ENCODE data around the gene RIT2.
"Not testable (repeated sequence)": the region's sequence is repeated elsewhere in the genome, so short reads cannot be mapped to it uniquely, and the experiment has no call there.

The RIT2 gene

DNA sequence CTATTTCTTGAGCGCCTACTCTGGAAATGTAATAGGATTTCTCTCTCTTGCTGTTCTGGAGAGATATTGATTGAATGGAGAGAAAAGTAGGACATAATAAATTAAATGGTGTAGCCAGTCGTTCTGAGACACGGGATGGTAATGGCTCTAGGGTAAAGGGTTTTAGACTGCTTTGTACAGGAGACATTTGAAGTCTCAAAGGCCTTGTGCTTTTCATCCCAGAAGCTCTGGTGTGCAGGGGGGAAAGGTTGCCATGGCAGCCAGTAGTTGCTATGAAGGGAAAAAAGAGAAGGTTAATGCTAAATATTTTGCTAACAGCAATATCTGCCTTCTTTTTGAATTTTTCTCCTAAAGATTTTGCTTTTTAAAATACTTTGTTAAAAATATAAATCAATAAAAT lies 359.3 kb downstream of the RIT2 start:
- no peak for DNase-seq (ENCODE audit: low read depth)

DNA sequence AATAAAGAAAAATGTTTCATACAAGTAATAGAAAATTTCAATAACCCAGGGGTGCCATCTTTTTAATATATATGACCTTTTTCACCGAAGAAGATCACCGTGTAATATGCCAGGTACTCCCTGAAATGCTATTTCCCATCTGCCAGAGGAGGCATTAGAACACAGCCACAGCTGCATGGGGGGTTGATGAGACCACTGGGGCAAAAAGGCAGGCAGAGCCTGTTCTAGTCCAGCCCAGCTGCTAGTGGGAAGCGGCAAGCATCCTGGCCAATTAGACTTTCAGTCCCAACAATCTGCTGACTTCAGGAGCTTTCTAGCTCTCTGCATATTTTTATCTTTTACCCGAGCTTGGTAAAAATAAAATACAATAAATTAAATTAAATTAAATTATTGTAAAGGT lies 362.6 kb downstream of the RIT2 start:
- no peak for DNase-seq (ENCODE audit: low read depth)

DNA sequence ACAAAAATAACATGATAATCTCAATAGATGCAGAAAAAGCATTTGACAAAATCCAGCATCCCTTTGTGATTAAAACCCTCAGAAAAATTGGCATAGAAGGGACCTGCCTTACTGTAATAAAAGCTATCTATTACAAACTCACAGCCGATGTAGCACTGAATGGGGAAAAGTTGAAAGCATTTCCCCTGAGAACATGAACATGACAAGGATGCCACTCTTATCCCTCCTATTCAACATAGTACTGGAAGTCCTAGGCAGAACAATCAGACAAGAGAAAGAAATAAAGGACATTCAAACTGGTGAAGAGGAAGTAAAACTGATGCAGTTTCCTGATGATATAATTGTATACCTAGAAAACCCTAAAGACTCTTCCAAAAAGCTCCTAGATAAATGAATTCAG lies 368.7 kb downstream of the RIT2 start:
- DNase-seq (ENCODE audit: low read depth), result no peak

DNA sequence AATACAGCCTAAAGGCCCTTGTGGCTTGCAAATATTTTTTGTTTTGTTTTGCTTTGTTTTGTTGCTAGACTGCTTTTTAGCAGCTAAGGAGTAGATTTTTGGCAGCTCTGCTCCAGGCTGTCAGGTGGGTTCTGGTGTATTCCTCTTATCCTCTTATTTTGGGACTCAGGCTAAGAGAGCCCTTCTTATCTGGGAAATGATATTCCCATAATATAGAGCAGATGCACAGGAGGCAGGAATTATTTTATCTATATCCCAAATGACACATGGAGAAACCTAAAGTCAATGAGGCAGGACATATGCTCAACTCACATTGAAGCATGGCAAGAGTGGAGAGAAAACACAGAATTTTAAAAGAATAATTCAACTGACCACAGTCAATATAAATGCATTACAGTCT lies 369.6 kb downstream of the RIT2 start:
- DNase-seq (ENCODE audit: low read depth), result no peak

DNA sequence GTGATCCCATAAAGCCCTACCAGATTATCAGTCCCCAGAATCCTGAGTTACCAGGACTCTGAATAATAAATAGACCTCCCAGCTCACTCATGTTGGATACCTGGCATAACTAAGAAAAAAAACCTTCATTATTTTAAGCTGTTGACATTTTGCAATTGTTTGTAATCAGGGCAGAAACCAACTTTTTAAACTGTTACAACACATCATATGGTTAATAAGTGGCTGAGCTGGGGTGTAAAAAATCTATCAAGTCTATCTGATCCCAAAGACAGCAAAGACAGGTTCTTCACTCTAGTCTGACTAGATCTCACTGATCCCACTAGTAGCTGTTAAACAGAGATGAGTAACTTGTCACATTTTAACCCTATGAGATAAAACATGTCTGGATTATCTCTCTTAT lies 370.3 kb downstream of the RIT2 start:
- DNase-seq (ENCODE audit: low read depth), result no peak

DNA sequence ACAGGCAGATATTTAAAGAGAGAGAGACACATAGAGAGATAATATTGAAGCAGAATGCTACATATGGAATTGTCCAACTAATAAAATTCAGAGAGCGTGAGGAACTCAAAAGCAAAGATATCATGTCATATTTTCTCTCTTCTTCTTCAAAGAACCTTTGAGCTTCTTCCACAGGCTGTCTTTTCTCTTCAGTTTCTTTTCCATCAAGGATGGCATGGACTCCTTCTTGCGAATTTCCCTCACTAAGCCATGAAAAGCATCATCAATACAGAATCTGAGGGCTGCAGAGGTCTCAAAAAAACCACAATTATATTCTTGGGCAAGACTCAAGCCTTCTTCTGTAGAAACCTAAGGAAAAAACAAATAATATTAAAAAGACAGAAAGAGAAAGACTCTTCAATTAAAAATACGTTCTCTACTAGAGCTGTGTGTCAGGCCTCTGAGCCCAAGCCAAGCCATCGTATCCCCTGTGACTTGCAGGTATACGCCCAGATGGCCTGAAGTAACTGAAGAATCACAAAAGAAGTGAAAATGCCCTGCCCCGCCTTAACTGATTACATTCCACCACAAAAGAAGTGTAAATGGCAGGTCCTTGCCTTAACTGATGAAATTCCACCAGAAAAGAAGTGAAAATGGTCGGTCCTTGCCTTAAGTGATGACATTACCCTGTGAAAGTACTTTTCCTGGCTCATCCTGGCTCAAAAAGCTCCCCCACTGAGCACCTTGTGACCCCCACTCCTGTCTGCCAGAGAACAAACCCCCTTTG lies 371.9 kb downstream of the RIT2 start:
- no peak for DNase-seq (ENCODE audit: low read depth)

DNA sequence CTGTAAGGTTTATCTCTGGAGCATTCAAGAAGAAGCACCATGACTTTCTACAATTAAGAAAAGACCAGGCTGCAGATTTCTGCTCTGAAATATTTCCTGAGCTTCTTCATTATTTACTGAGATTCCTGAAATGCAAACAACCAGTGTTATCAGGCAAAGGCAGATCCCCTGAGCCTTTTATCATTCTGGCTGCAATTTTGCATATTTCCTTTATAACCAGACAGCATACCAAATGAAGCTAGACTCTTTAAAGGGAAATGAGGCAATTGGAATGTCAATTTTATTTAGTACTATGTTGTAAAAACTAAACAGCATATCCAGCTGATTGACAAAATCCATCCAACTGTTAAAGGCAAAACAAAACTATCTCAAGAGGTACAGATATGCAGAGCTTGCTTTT lies 372.5 kb downstream of the RIT2 start:
- no peak for DNase-seq (ENCODE audit: low read depth)

DNA sequence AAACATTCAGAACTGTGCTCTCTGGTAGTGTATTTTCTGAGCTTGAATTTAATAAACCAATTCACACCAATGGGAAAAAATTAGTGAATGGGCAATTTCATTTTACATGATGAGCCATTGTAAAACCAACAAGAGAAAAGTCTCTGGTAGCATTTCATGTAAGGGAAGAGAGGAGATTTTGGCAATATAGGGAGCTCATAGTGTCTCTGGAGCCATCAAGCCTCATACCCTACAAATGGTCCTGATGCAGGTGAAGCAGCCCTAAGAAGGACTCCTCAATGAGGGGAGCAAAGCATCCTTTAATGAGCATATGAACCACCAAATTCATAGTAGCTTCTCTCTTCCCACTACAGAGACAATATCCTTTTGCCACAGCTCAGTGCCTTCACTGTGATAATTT lies 373.0 kb downstream of the RIT2 start:
- DNase-seq (ENCODE audit: low read depth), result no peak

DNA sequence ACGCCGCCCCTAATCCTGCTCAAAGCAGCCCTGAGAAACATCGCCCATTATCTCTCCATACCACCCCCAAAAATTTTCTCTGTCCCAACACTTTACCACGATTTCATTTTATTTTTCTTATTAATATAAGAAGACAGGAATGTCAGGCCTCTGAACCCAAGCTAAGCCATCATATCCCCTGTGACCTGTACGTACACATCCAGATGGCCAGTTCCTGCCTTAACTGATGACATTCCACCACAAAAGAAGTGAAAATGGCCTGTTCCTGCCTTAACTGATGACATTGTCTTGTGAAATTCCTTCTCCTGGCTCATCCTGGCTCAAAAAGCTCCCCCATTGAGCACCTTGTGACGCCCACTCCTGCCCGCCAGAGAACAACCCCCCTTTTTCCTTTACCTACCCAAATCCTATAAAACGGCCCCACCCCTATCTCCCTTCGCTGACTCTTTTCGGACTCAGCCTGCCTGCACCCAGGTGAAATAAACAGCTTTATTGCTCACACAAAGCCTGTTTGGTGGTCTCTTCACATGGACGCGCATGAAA lies 373.6 kb downstream of the RIT2 start:
- DNase-seq (ENCODE audit: low read depth), result not testable (repeated sequence)

DNA sequence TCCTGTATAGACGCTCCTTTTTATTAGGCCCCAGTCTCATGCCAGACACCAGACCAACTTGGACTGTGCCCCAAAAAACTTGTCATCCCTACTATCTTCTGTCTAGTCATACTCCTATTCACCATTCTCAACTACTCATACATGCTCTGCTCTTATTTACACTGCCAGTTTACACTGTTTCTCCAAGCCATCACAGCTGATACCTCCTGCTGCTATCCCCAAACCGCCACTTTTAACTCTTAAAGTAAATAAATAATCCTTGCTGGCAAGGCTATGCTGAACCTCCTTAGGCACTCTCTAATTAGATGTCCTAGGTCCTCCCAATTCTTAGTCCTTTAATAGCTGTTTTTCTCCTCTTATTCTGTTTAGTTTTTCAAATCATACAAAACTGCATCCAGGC lies 374.2 kb downstream of the RIT2 start:
- not testable (repeated sequence) for DNase-seq (ENCODE audit: low read depth)

DNA sequence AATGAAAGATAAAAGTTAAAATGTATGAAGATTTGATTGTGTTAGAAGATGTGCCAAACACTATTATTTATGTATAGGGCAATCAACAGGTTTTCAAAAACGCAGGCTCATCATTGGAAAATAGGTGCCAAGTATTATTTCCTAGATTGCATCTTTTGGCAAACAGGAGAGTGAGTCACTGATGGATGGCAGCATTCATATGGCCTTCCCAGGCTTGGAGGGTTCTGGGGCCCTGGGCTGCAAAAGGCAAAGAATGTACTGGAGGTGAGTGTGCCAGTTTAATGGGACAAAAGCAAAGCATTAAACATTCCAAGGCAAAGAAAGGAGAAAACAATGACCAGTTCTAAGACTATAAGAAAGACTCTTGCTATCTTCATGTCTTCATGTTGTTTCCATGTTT lies 379.4 kb downstream of the RIT2 start:
- no peak for DNase-seq (ENCODE audit: low read depth)

DNA sequence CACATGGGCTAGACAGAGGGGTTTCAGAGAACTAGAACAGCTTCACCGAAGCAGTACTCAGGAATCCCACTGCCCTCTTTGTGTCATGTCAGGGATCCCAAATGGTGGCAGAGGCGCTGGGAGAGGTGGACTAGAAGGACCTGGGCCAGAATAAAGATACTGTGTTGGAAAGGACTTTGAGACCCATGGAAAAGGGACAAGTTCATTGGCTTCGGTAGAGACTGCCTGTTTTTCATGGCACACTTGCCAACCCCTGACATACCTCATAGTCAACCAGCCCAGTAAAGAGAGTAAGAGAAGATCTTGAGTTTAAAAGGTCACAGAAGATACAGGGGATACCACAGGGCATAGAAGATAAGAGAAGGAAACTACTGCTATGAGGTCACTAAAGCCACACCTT lies 381.0 kb downstream of the RIT2 start:
- DNase-seq (ENCODE audit: low read depth), result no peak

DNA sequence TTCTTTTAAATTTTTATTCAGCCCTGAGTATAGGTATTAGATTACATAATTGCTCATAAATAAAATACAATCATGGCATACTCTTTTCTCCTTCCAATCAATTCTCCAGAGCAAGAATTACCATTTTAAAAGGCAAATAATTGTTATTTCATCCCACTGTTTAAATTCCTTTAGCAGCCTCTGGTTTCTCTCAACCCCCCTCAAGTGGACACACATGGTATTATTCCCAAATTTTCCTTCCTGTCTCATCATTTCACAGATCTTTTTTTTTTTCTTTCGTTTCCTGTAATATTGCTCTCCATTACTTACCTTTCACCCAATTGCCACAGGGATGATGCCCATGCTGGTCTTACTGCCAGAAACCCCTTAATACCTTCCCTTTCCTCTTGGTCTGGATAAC lies 385.2 kb downstream of the RIT2 start:
- no peak for DNase-seq (ENCODE audit: low read depth)

DNA sequence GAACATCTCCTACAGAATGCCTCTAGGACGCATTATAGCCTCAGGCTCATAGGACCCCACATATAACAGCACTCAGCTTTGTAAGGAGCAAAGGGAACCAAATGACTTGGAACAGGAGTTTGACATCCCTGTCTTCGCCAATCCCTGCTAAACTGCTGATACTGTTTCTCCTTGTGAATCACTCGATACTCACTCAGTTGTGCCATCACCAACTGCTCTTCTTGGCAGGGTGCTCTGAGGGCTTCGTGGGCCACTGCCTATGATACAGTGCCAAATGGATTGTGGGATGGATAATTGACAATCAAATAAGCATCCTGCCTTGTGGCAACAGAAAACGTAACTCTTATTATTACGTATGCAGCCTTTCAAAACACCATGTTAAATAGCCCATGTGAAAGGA lies 396.3 kb downstream of the RIT2 start:
- DNase-seq (ENCODE audit: low read depth), result no peak

DNA sequence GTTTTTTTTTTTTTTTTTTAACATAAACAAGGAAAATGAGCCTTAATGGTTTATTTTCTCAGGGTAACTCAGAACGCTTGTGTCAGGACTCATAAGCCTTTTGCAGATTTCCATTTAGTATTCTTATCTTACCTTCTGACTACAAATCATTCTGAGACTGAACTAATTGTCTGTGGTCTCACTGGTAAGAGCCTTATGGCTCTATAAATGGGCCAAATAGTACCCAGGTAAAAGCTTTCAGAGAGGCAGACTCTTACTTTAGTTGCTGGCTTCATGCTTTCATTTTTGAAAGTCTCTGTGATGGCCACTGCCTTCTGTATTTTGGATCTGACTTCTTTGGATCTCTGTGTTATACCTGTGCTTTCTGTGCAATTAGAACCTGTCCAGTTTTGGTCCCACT lies 403.4 kb downstream of the RIT2 start:
- no peak for DNase-seq (ENCODE audit: low read depth)

DNA sequence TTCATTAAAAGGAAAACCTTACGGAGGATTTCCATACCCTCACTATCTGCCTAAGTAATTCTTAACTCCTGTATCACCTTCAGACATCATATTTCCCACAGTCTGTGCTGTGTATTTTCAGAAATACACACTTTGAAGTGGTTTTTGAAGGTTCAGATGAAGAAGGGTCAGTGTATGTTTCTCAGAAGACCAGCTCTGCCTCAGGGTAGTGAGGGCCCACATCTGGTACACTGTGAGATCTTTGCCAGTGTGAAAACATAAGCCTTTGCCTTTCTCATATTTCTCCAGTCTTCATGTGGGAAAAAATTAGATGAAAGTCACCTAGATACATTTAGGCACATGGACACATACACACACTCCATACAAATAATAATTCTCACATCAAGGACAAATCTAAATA lies 408.4 kb downstream of the RIT2 start:
- no peak for DNase-seq (ENCODE audit: low read depth)

DNA sequence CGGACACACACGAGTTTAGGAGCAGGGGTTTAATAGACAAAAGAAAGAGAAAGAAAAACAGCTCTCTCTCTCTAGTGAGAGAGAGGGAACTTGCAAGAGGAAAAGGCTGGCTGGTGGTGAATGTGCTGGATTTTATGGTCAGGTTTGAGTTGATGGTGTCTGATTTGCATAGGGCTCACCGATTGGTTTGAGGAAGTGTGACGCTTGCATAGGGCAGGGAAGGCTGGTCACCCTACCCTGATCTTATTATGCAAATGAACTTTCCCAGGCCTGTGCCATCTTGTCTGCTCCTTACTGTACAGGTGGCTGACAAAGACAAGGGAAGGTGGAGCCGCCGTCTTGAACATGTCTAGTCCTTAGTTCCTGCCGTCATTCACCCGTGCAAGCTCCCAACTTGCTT lies 408.9 kb downstream of the RIT2 start:
- no peak for DNase-seq (ENCODE audit: low read depth)

DNA sequence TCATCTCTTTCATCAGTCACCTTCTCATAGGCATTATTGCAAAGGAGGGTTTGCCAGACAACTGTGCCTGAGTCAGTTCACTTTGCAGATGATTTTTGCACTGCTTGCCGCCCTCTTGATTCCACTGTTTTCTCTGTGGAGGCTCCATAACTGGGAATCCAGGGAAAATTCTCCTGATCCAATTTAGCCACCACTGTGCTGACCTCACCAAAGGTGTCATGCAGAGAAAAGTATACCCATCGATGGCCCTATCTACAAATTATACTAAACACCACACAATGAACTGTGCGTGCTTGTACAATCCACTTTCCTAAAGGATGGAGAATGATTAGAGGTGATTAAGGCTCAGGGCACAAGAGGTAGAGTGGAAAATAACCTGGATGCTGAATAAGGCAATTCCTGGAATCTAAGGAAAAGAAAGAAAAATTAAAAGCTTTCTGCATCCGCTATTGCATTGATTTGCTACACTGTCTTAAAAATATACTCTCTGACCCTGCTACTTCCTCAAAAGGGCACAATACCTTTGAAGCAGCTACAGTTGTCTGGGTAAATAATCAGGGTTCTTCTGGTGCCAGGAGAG lies 409.4 kb downstream of the RIT2 start:
- DNase-seq (ENCODE audit: low read depth), result no peak
